Measurements from ENCODE around the gene ARSB. TPM values are rescaled to one million over a fixed set of nuclear protein-coding genes. Genes with fewer than 3 reads are reported as not detected.

ARSB gene
- total and polyA plus RNA-seq, 9 of the 15 experiments (the other 6 are each of a cell fraction or from before 2014, with no cell fraction given) = 0.52 to 4.6 (median 2.4) TPM

- no peak overlapping the region for H3K9ac ChIP-seq (ENCODE audit: insufficient read depth in 1 of 2, low read depth in 2 of 2, low read length in 2 of 2)
- no peaks in the 10 kb centered on the region for H3K9me1 ChIP-seq (ENCODE audit: control insufficient read depth, insufficient read depth, low read length)
- H2AFZ ChIP-seq (ENCODE audit: low read depth, low read length) = no peak overlapping the region
- no peaks in the 10 kb centered on the region; a peak in 2 of 5 replicates for H3K4me1 ChIP-seq (replicated peaks in 1 of 2; ENCODE audit: control insufficient read depth in 2 of 2, insufficient read depth in 2 of 2, low read length in 2 of 2)
- CTCF ChIA-PET (ENCODE audit: low intra/inter-chr PET ratio) = no interaction called here
- FAIRE-seq = no peak
- POLR2A ChIA-PET = no interaction called here
- no peak overlapping the region for H3K27ac ChIP-seq (ENCODE audit: extremely low read depth, low read depth, low read length)
- no peak for ATAC-seq
- TF ChIP-seq NCOA1 (IDR thresholded peaks at IDR 0.05; ENCODE audit: low read depth) (no peak), DMBX1 (CRISPR knock-in tag; IDR thresholded peaks at IDR 0.05; ENCODE audit: borderline replicate concordance) (no peak), DEAF1 (CRISPR knock-in tag; IDR thresholded peaks at IDR 0.05) (no peak), AFF4 (CRISPR knock-in tag; IDR thresholded peaks at IDR 0.05) (no peak), HMGN3 (IDR thresholded peaks at IDR 0.05; ENCODE audit: borderline replicate concordance, extremely low read depth, insufficient read length, low read depth, low read length) (no peak), RAD51 (IDR thresholded peaks at IDR 0.05; ENCODE audit: borderline replicate concordance, low read depth) (no peak), MCM3 (IDR thresholded peaks at IDR 0.05) (no peak), RBM17 (IDR thresholded peaks at IDR 0.05; ENCODE audit: borderline replicate concordance, low read depth, low read length) (no peak), SRSF7 (optimal IDR thresholded peaks at IDR 0.05; ENCODE audit: low read depth, low read length) (no peak), ZNF253 (CRISPR knock-in tag; conservative IDR thresholded peaks at IDR 0.05) (no peak), C11orf30 (IDR thresholded peaks at IDR 0.05; ENCODE audit: low read depth) (no peak), ZNF507 (tag; conservative IDR thresholded peaks at IDR 0.05) (no peak)
- no peaks in the 10 kb centered on the region for H3K9me3 ChIP-seq (replicated peaks; ENCODE audit: control insufficient read depth, insufficient read depth, low read depth, low read length)
- H4K20me1 ChIP-seq (replicated peaks; ENCODE audit: control insufficient read depth, insufficient read depth, low read length) = no peaks in the 10 kb centered on the region
- H3K4me3 ChIP-seq = no peak overlapping the region
- no peaks in the 10 kb centered on the region for H3K79me2 ChIP-seq (ENCODE audit: control insufficient read depth, insufficient read depth, low read length)
- H3K36me3 ChIP-seq (ENCODE audit: control insufficient read depth, insufficient read depth, low read length) = no peaks in the 10 kb centered on the region
- in situ Hi-C loops (cut with MboI) (no loop called here), intact Hi-C loops (cut with micrococcal nuclease) (no loop called here)
- BruUV-seq (replicated peaks) = no TSS peak
- no peak for DNase-seq (ENCODE audit: extremely low read depth in 1 of 4, low spot score in 3 of 4)
- 6% methylated on average over 4 of the region's 4 CpGs for WGBS (ENCODE audit: insufficient coverage, low coverage, missing lambda C conversion rate)
- H3K27me3 ChIP-seq (ENCODE audit: control insufficient read depth in 2 of 2, insufficient read depth in 2 of 2, low read length in 2 of 2) = peaks cover 0 to 16% of the 10 kb centered on the region in 2 experiments; a peak in 3 of 5 replicates
- H3K4me2 ChIP-seq (ENCODE audit: insufficient read depth, low read length) = no peak overlapping the region
These were observed 55.3 kb downstream of the ARSB start for GRCh38 chr5:78929833-78930232.

Measured in K562 (cell line).